Mesothelial cell of epicardium (in vitro differentiated cells): Measurements from ENCODE around the gene FAM237B. TPM values are rescaled to one million over a fixed set of nuclear protein-coding genes. Genes with fewer than 3 reads are reported as not detected.

Experiments used
- DNase-seq, 2 experiments: peaks; one replicate each; pipeline ENCODE4 v3.0.0; 2021; ENCODE audit warnings: low spot score in 2 of 2; ENCODE audit not compliant: unreplicated experiment in 2 of 2
- H3K27ac Mint-ChIP-seq: 2 replicates; pipeline ENCODE4 v1.8.0; 2021; ENCODE audit warnings: mixed read lengths
- H3K27me3 Mint-ChIP-seq: 2 replicates; pipeline ENCODE4 v1.8.0; 2021; ENCODE audit warnings: low read depth, mixed read lengths
- H3K36me3 Mint-ChIP-seq: 2 replicates; pipeline ENCODE4 v1.8.0; 2021; ENCODE audit warnings: mixed read lengths
- H3K4me1 Mint-ChIP-seq: 2 replicates; pipeline ENCODE4 v1.8.0; 2021; ENCODE audit warnings: mixed read lengths
- H3K4me3 Mint-ChIP-seq: 2 replicates; pipeline ENCODE4 v1.8.0; 2021; ENCODE audit warnings: mild to moderate bottlenecking, moderate library complexity, mixed read lengths
- H3K9me3 Mint-ChIP-seq: 2 replicates; pipeline ENCODE4 v1.8.0; 2021; ENCODE audit warnings: mixed read lengths
- CTCF ChIP-seq: fragments of 200-600 bp; sonication (generic); IDR thresholded peaks from one replicate; pipeline ENCODE4 v1.5.0; 2021; ENCODE audit warnings: antibody characterized with exemption; ENCODE audit not compliant: unreplicated experiment
- total RNA-seq: library from RNA; stranded (reverse); gene quantifications from 3 replicates; pipeline ENCODE4 v1.2.1, GENCODE V29; 2021

Gene FAM237B
- total RNA-seq, 1 donor from 2014 or later = not detected

- Mint-ChIP-seq H3K27me3 (no peaks in the 10 kb centered on the region), H3K4me1 (peaks cover 22% of the 10 kb centered on the region), H3K4me3 (no peak overlapping the region), H3K27ac (no peak overlapping the region), H3K36me3 (no peaks in the 10 kb centered on the region), H3K9me3 (no peaks in the 10 kb centered on the region)
- no peak for DNase-seq
- no peak for TF ChIP-seq CTCF
Measured at GRCh38 chr7:90269163-90269562, 51.9 kb downstream of the FAM237B start.

- Mint-ChIP-seq H3K27ac (no peak overlapping the region), H3K9me3 (no peaks in the 10 kb centered on the region), H3K4me3 (no peak overlapping the region), H3K4me1 (peaks cover 22% of the 10 kb centered on the region), H3K36me3 (no peaks in the 10 kb centered on the region), H3K27me3 (no peaks in the 10 kb centered on the region)
- no peak for TF ChIP-seq CTCF
- no peak for DNase-seq
Measured at GRCh38 chr7:90267263-90267858, 53.7 kb downstream of the FAM237B start.

GRCh38 chr7:90266808-90267207 is 54.3 kb downstream of the FAM237B start:
- no peak overlapping the region for H3K27ac Mint-ChIP-seq
- no peaks in the 10 kb centered on the region for H3K36me3 Mint-ChIP-seq
- H3K4me3 Mint-ChIP-seq = no peak overlapping the region
- H3K9me3 Mint-ChIP-seq = no peaks in the 10 kb centered on the region
- H3K27me3 Mint-ChIP-seq = no peaks in the 10 kb centered on the region
- no peak for DNase-seq
- no peak for TF ChIP-seq CTCF
- peaks cover 22% of the 10 kb centered on the region for H3K4me1 Mint-ChIP-seq

Other genes starting within 250 kb of the FAM237B start
- 0.27 to 0.43 TPM (median 0.42 TPM) in 3 replicates for gene STEAP1, start 166.8 kb downstream of the FAM237B start, total RNA-seq
- 2.9 to 3.4 TPM (median 3.1 TPM) in 3 replicates for gene STEAP2, start 109.6 kb downstream of the FAM237B start, total RNA-seq
- 3.7 to 4.8 TPM (median 4.6 TPM) in 3 replicates for gene CFAP69, start 76.1 kb downstream of the FAM237B start, total RNA-seq
- gene GTPBP10, start 25.4 kb upstream of the FAM237B start, total RNA-seq = 20.8 to 25.6 TPM (median 23.8 TPM) in 3 replicates
- 33.1 to 35.8 TPM (median 33.5 TPM) in 3 replicates for gene CLDN12, start 82.2 kb upstream of the FAM237B start, total RNA-seq
- gene PTTG1IP2, start 148.3 kb upstream of the FAM237B start, total RNA-seq = not detected in 3 replicates